ENCODE data around the gene RTF2. TPM values are rescaled to one million over a fixed set of nuclear protein-coding genes. Genes with fewer than 3 reads are reported as not detected.

The RTF2 gene
- total and polyA plus RNA-seq, 2 experiments from 2014 or later, result 59.2 to 95.3 TPM

- Histone ChIP-seq H3K9me3 (ENCODE audit: low read depth) (no peaks in the 10 kb centered on the region), H3K36me3 (replicated peaks; ENCODE audit: insufficient read depth, low read depth) (no peaks in the 10 kb centered on the region)
- TF ChIP-seq EZH2 (IDR thresholded peaks at IDR 0.05; ENCODE audit: borderline replicate concordance), result no peak
- TF ChIP-seq EZH2phosphoT487 (IDR thresholded peaks at IDR 0.05; ENCODE audit: low read depth, severe bottlenecking, unreplicated experiment), result no peak
- no peak for TF ChIP-seq CTCF (IDR thresholded peaks at IDR 0.05; ENCODE audit: poor library complexity)
Observed at GRCh38 chr20:56445540-56445939, 22.9 kb upstream of the RTF2 start.

GRCh38 chr20:56447227-56447626, 21.2 kb upstream of the RTF2 start:
- H3K9me3 ChIP-seq (ENCODE audit: low read depth), result no peaks in the 10 kb centered on the region
- no peaks in the 10 kb centered on the region for H3K36me3 ChIP-seq (replicated peaks; ENCODE audit: insufficient read depth, low read depth)
- TF ChIP-seq CTCF (IDR thresholded peaks at IDR 0.05; ENCODE audit: poor library complexity), result no peak
- TF ChIP-seq EZH2phosphoT487 (IDR thresholded peaks at IDR 0.05; ENCODE audit: low read depth, severe bottlenecking, unreplicated experiment), result no peak
- TF ChIP-seq EZH2 (IDR thresholded peaks at IDR 0.05; ENCODE audit: borderline replicate concordance), result no peak
- H3K4me2 ChIP-seq, result no peak overlapping the region
- H2AFZ ChIP-seq, result no peak overlapping the region
- DNase-seq (ENCODE audit: low spot score), result no peak
- no peaks in the 10 kb centered on the region for H3K79me2 ChIP-seq
- no peaks in the 10 kb centered on the region for H3K4me1 ChIP-seq (ENCODE audit: insufficient read depth)
- no peak overlapping the region for H3K4me3 ChIP-seq
- H3K27me3 ChIP-seq, result no peaks in the 10 kb centered on the region
- no peak overlapping the region for H3K27ac ChIP-seq
- no peaks in the 10 kb centered on the region for H4K20me1 ChIP-seq (ENCODE audit: insufficient read depth, poor library complexity, severe bottlenecking)
- H3K9me2 ChIP-seq (replicated peaks; ENCODE audit: insufficient read depth), result no peaks in the 10 kb centered on the region

More at GRCh38 chr20:56445540-56445939, 22.9 kb upstream of the RTF2 start:
- Histone ChIP-seq H3K4me3 (no peak overlapping the region), H4K20me1 (ENCODE audit: insufficient read depth, poor library complexity, severe bottlenecking) (no peaks in the 10 kb centered on the region), H3K27ac (no peak overlapping the region), H3K4me1 (ENCODE audit: insufficient read depth) (no peaks in the 10 kb centered on the region), H3K4me2 (no peak overlapping the region), H3K27me3 (no peaks in the 10 kb centered on the region), H2AFZ (no peak overlapping the region), H3K79me2 (no peaks in the 10 kb centered on the region), H3K9me2 (replicated peaks; ENCODE audit: insufficient read depth) (no peaks in the 10 kb centered on the region)
- 88% methylated on average over 16 of the region's 16 CpGs for WGBS (ENCODE audit: low lambda C conversion rate, missing lambda C conversion rate)
- DNase-seq (ENCODE audit: low spot score), result no peak

GRCh38 chr20:56449459-56449858, 19.0 kb upstream of the RTF2 start:
- Histone ChIP-seq H3K27ac (no peak overlapping the region), H3K27me3 (no peaks in the 10 kb centered on the region), H3K4me3 (no peak overlapping the region), H3K4me1 (ENCODE audit: insufficient read depth) (no peaks in the 10 kb centered on the region), H3K79me2 (no peaks in the 10 kb centered on the region), H3K36me3 (replicated peaks; ENCODE audit: insufficient read depth, low read depth) (no peaks in the 10 kb centered on the region), H4K20me1 (ENCODE audit: insufficient read depth, poor library complexity, severe bottlenecking) (no peaks in the 10 kb centered on the region), H3K9me2 (replicated peaks; ENCODE audit: insufficient read depth) (no peaks in the 10 kb centered on the region), H3K9me3 (ENCODE audit: low read depth) (no peaks in the 10 kb centered on the region), H3K4me2 (no peak overlapping the region), H2AFZ (no peak overlapping the region)
- no peak for DNase-seq (ENCODE audit: low spot score)
- 86% methylated on average over 5 of the region's 5 CpGs for WGBS (ENCODE audit: low lambda C conversion rate, missing lambda C conversion rate)
- TF ChIP-seq EZH2 (IDR thresholded peaks at IDR 0.05; ENCODE audit: borderline replicate concordance) (no peak), EZH2phosphoT487 (IDR thresholded peaks at IDR 0.05; ENCODE audit: low read depth, severe bottlenecking, unreplicated experiment) (no peak), CTCF (IDR thresholded peaks at IDR 0.05; ENCODE audit: poor library complexity) (no peak)

Measured in hepatocyte (in vitro differentiated cells).